Progenitor cell of endocrine pancreas (in vitro differentiated cells): ENCODE results near the gene CCDC170. TPM values are rescaled to one million over a fixed set of nuclear protein-coding genes. Genes with fewer than 3 reads are reported as not detected.

ENCODE experiments used
- DNase-seq: peaks from one replicate; pipeline ENCODE4 v3.0.0; 2021; ENCODE audit warnings: low spot score; ENCODE audit not compliant: unreplicated experiment
- H3K27ac Mint-ChIP-seq: 2 replicates; pipeline ENCODE4 v1.8.0; 2021; ENCODE audit warnings: mild to moderate bottlenecking, moderate library complexity, mixed read lengths
- H3K27me3 Mint-ChIP-seq: 2 replicates; pipeline ENCODE4 v1.8.0; 2021; ENCODE audit warnings: mixed read lengths
- H3K36me3 Mint-ChIP-seq: 2 replicates; pipeline ENCODE4 v1.8.0; 2022; ENCODE audit warnings: mixed read lengths; ENCODE audit not compliant: insufficient read depth
- H3K4me1 Mint-ChIP-seq: 2 replicates; pipeline ENCODE4 v1.8.0; 2021; ENCODE audit warnings: low read depth, mixed read lengths
- H3K4me3 Mint-ChIP-seq: 2 replicates; pipeline ENCODE4 v1.8.0; 2021; ENCODE audit warnings: low read depth, mild to moderate bottlenecking, moderate library complexity, mixed read lengths
- H3K9me3 Mint-ChIP-seq: 2 replicates; pipeline ENCODE4 v1.8.0; 2021; ENCODE audit warnings: low read depth, mixed read lengths
- total RNA-seq: library from RNA; stranded (reverse); gene quantifications from 2 replicates; pipeline ENCODE4 v1.2.1, GENCODE V29; 2021
- TF ChIP-seq, protein P1 (sequence below): fragments of 200-600 bp; sonication (generic); IDR thresholded peaks from one replicate; pipeline ENCODE4 v1.5.0; 2021; ENCODE audit warnings: antibody characterized with exemption, mild to moderate bottlenecking; ENCODE audit not compliant: unreplicated experiment

Gene CCDC170
- total RNA-seq, 1 donor from 2014 or later = not detected

DNA sequence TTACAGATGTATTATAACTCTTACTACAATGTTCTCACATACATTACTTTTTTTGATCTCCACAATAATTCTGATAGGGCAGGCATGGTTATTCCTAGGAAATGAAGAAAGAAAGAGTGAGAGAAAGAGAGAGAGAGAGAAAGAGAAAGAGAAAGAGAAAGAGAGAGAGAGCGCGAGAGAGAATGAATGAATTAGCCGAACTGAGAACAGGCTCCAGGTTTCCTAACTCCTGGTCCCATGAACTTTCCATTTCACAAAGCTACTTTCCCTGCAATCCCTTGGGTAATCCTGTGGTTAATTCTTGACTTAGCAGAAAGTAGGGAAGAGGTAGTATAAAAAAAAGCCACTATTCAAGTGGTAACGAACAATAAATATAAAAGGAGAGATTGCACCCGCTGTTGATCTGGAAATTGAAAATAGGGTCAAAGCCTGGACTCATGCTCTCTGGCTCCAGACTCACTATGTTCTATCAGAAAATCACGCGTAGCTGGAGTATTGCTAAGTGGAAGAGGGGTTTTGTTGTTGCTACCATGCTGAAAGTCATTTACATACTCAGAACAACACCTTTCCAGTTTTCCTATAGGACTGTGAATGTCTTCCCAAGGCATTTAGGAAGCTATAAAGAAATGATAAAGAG is 131.2 kb downstream of the CCDC170 start:
- Mint-ChIP-seq H3K4me3 (no peak overlapping the region), H3K9me3 (no peaks in the 10 kb centered on the region), H3K36me3 (no peaks in the 10 kb centered on the region), H3K27ac (no peak overlapping the region), H3K4me1 (no peaks in the 10 kb centered on the region), H3K27me3 (no peaks in the 10 kb centered on the region)
- TF ChIP-seq, protein P1, sequence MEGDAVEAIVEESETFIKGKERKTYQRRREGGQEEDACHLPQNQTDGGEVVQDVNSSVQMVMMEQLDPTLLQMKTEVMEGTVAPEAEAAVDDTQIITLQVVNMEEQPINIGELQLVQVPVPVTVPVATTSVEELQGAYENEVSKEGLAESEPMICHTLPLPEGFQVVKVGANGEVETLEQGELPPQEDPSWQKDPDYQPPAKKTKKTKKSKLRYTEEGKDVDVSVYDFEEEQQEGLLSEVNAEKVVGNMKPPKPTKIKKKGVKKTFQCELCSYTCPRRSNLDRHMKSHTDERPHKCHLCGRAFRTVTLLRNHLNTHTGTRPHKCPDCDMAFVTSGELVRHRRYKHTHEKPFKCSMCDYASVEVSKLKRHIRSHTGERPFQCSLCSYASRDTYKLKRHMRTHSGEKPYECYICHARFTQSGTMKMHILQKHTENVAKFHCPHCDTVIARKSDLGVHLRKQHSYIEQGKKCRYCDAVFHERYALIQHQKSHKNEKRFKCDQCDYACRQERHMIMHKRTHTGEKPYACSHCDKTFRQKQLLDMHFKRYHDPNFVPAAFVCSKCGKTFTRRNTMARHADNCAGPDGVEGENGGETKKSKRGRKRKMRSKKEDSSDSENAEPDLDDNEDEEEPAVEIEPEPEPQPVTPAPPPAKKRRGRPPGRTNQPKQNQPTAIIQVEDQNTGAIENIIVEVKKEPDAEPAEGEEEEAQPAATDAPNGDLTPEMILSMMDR = no peak
- no peak for DNase-seq

DNA sequence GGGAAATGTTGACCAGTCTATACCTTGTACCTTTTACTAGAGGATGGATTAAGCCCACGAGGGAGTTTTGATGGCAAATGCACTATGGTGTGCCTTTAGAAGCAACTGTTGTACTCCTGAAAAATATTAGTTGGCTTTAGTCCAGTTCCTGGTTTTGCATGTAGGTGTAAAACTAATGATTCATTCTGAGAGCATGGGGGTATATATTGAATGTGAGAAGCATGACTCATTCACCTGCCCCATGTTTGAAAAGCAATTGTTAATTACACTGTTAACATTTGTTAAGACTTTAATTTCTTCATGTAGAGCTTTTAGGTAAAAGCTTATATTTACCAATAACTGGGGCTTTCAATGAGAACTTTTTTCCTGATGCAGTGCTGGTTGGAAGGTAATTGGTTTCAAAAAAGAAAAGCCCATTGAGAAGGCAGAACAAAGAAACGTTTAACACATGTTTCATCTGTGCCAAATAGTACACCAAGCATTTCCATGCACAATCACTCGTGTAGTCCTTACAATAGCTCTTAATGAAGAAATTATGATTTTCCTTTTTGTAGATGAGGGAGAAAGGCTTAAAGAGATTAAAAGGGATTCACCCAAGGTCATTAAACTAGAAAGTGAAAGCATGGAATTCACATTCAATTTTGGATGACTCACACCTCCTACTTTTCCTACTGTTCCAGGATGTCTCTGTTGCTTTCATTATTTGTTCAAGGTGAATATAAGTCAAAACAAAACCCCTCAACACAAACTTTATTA is 134.1 kb downstream of the CCDC170 start:
- Mint-ChIP-seq H3K27ac (no peak overlapping the region), H3K4me1 (no peaks in the 10 kb centered on the region), H3K36me3 (no peaks in the 10 kb centered on the region), H3K9me3 (no peaks in the 10 kb centered on the region), H3K27me3 (no peaks in the 10 kb centered on the region), H3K4me3 (no peak overlapping the region)
- TF ChIP-seq, protein P1 = no peak
- DNase-seq = no peak

DNA sequence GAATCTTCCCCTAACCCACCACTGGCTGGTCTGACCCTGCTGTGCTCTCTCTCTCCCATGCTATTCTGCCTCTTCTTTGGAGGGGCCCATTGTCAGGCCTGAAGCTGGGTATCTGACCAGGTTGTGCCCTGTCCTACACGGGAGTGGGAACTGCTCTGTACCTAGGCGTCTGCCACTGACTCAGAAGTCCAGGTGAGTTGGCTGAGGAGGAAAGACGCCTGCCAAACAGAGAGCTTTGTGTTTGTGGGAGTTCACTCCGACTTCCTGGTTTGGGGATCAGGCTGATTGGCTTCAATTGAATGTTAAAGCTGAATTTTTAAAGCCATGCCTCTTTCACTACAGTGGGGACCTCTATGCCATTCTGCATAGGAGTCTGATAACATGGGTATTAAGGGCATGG is 136.0 kb downstream of the CCDC170 start:
- Mint-ChIP-seq H3K4me3 (no peak overlapping the region), H3K27ac (no peak overlapping the region), H3K36me3 (no peaks in the 10 kb centered on the region), H3K4me1 (peaks cover 3% of the 10 kb centered on the region), H3K9me3 (no peaks in the 10 kb centered on the region), H3K27me3 (no peaks in the 10 kb centered on the region)
- DNase-seq = no peak
- TF ChIP-seq, protein P1 = no peak

DNA sequence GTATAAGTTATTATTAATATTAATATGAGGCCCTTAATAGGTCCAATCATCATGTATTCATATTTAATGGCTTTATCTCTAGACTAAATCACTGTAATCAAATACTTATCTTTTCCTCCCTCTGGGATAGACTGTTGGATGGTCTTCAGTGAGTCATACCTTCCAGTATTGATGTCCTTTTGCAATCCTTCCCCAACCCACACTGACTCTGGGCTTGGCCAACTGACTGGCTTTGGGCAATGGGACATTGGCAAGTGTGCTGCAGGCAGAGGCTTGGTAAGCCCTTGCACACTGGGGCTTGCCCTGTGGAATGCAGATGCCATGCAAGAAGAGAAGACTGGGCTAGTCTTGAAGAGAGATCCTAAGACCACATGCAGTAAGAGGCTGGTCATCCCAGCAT is 136.6 kb downstream of the CCDC170 start:
- no peaks in the 10 kb centered on the region for H3K9me3 Mint-ChIP-seq
- DNase-seq = no peak
- TF ChIP-seq, protein P1 = no peak
- H3K27me3 Mint-ChIP-seq = no peaks in the 10 kb centered on the region
- no peaks in the 10 kb centered on the region for H3K36me3 Mint-ChIP-seq
- peaks cover 3% of the 10 kb centered on the region for H3K4me1 Mint-ChIP-seq
- no peak overlapping the region for H3K27ac Mint-ChIP-seq
- no peak overlapping the region for H3K4me3 Mint-ChIP-seq

DNA sequence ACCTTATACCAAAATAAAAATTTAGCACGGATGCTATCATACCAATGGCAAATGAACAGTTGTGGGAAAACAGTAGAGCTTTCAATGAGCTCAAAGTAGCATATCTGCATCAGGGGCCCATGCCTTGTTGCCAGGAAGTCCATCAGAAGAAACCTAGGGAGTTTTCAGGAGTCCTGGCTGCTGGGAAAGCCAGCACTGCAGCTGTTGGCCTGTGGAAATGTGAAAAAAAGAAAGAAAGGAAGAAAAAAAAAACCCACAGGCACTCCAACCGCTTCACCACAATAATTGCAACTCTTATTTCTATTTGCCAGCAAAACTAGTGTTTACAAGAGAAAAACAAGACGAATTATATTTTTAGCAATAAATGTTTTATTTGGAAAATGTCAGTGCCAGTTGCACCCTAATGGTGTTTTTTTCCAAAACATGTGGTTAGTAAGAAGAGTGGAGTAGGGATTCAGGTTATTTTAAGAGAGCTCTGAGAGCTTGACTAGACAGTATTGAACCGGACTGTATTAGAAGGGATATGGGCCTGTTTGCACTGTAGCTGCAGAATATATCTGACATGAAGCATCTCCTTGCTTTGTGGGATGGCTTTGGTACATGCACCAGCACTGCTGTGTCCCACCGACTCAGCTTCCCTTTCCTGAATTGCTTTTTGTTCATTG is 137.3 kb downstream of the CCDC170 start:
- TF ChIP-seq, protein P1 = no peak
- Mint-ChIP-seq H3K9me3 (no peaks in the 10 kb centered on the region), H3K27ac (no peak overlapping the region), H3K27me3 (no peaks in the 10 kb centered on the region), H3K4me3 (no peak overlapping the region), H3K36me3 (no peaks in the 10 kb centered on the region), H3K4me1 (peaks cover 3% of the 10 kb centered on the region)
- DNase-seq = no peak
